HepG2 (cell line): ENCODE measurements around the gene PHF13. TPM values are rescaled to one million over a fixed set of nuclear protein-coding genes. Genes with fewer than 3 reads are reported as not detected.

Experiments used
- AGO1 ChIP-seq: fragments of 200-400 bp; formaldehyde crosslinking; IDR thresholded peaks from 2 replicates; pipeline ENCODE4 v1.6.1; 2017; ENCODE audit warnings: mild to moderate bottlenecking, low read depth, low read length, moderate library complexity; ENCODE audit not compliant: poor library complexity, severe bottlenecking
- ARID3A ChIP-seq: IDR thresholded peaks from 2 replicates; pipeline ENCODE4 v1.6.1; 2012; ENCODE audit warnings: low read depth, low read length, improper control_type of control experiment
- CBFB ChIP-seq: sonication (generic); formaldehyde crosslinking; IDR thresholded peaks from 2 replicates; pipeline ENCODE4 v1.4.0; 2020; ENCODE audit warnings: missing genetic modification reagents
- GATAD2A ChIP-seq: IDR thresholded peaks from 2 replicates; pipeline ENCODE4 v1.6.1; 2016
- GZF1 ChIP-seq: sonication (generic); formaldehyde crosslinking; IDR thresholded peaks from 2 replicates; pipeline ENCODE4 v1.5.1; 2020; ENCODE audit warnings: mild to moderate bottlenecking, missing genetic modification reagents
- HES4 ChIP-seq: sonication (generic); formaldehyde crosslinking; IDR thresholded peaks from 2 replicates; pipeline ENCODE4 v1.9.0; 2021; ENCODE audit warnings: mild to moderate bottlenecking, missing genetic modification reagents, borderline replicate concordance
- HNRNPH1 ChIP-seq: fragments of 200-400 bp; formaldehyde crosslinking; optimal IDR thresholded peaks from 2 replicates; pipeline ENCODE3; 2017; ENCODE audit warnings: mild to moderate bottlenecking, low read depth, low read length
- JUNB ChIP-seq: sonication (generic); formaldehyde crosslinking; IDR thresholded peaks from 2 replicates; pipeline ENCODE4 v1.8.0; 2022; ENCODE audit warnings: missing genetic modification reagents, mild to moderate bottlenecking, borderline replicate concordance
- KMT2A ChIP-seq: sonication (generic); formaldehyde crosslinking; IDR thresholded peaks from 2 replicates; pipeline ENCODE4 v1.4.0; 2020; ENCODE audit warnings: missing genetic modification reagents
- NBN ChIP-seq: fragments of 450-650 bp; conservative IDR thresholded peaks from 2 replicates; pipeline ENCODE4 v1.6.1; 2017
- PBX2 ChIP-seq: IDR thresholded peaks from 2 replicates; pipeline ENCODE4 v1.6.1; 2016; ENCODE audit warnings: control low read depth
- RCOR2 ChIP-seq: IDR thresholded peaks from 2 replicates; pipeline ENCODE4 v1.6.1; 2016; ENCODE audit warnings: missing biosample characterization, missing genetic modification reagents
- SMAD1 ChIP-seq: sonication (generic); formaldehyde crosslinking; IDR thresholded peaks from 2 replicates; pipeline ENCODE4 v1.4.0; 2020; ENCODE audit warnings: missing genetic modification reagents, low read depth, mild to moderate bottlenecking, borderline replicate concordance
- SP4 ChIP-seq: sonication (generic); formaldehyde crosslinking; IDR thresholded peaks from 2 replicates; pipeline ENCODE4 v1.8.1; 2023; ENCODE audit warnings: mild to moderate bottlenecking, missing genetic modification reagents
- TBX3 ChIP-seq: fragments of 450-650 bp; IDR thresholded peaks from 2 replicates; pipeline ENCODE4 v1.6.1; 2017; ENCODE audit warnings: antibody characterized with exemption, mild to moderate bottlenecking, inconsistent platforms, borderline replicate concordance
- TEAD2 ChIP-seq: sonication (generic); formaldehyde crosslinking; IDR thresholded peaks from 2 replicates; pipeline ENCODE4 v1.9.0; 2021; ENCODE audit warnings: missing genetic modification reagents
- THRA ChIP-seq: sonication (generic); formaldehyde crosslinking; IDR thresholded peaks from 2 replicates; pipeline ENCODE4 v1.4.0; 2020; ENCODE audit warnings: missing genetic modification reagents, borderline replicate concordance
- ZFP1 ChIP-seq: IDR thresholded peaks from 2 replicates; pipeline ENCODE4 v1.6.1; 2016
- ZKSCAN1 ChIP-seq: fragments of 150-350 bp; IDR thresholded peaks from 2 replicates; pipeline ENCODE4 v1.6.1; 2014; ENCODE audit warnings: low read length
- ZKSCAN5 ChIP-seq: sonication (generic); formaldehyde crosslinking; IDR thresholded peaks from 2 replicates; pipeline ENCODE4 v1.5.1; 2020; ENCODE audit warnings: mild to moderate bottlenecking, missing genetic modification reagents
- ZNF101 ChIP-seq: sonication (generic); formaldehyde crosslinking; IDR thresholded peaks from 2 replicates; pipeline ENCODE4 v1.4.0; 2020; ENCODE audit warnings: mild to moderate bottlenecking, low read depth, missing genetic modification reagents, borderline replicate concordance
- ZNF280D ChIP-seq: sonication (generic); formaldehyde crosslinking; IDR thresholded peaks from 2 replicates; pipeline ENCODE4 v1.5.1; 2020; ENCODE audit warnings: mild to moderate bottlenecking, missing genetic modification reagents
- ZNF33A ChIP-seq: sonication (generic); formaldehyde crosslinking; IDR thresholded peaks from 2 replicates; pipeline ENCODE4 v1.5.1; 2020; ENCODE audit warnings: missing genetic modification reagents, mild to moderate bottlenecking, moderate library complexity, borderline replicate concordance
- ZNF547 ChIP-seq: sonication (generic); formaldehyde crosslinking; IDR thresholded peaks from 2 replicates; pipeline ENCODE4 v1.5.1; 2020; ENCODE audit warnings: mild to moderate bottlenecking, missing genetic modification reagents
- polyA plus RNA-seq, 8 experiments: library from polyadenylated mRNA; depleted of rRNA in 3 of 8; stranded (reverse) in 7 of 8; unstranded in 1 of 8; fragments of >200 nt; fragmentation: Illumina TruSeq in 4 of 8; extraction: Trizol in 4 of 8; gene quantifications; 2 replicates each; pipeline versions ENCODE4 v1.2.1 to v1.2.3, GENCODE V29; 2011 to 2016; ENCODE audit warnings: low read depth in 4 of 8, missing spikeins in 1 of 8, mixed read lengths in 1 of 8; ENCODE audit not compliant: insufficient read depth in 1 of 8
- total RNA-seq, 5 experiments: library from RNA; depleted of rRNA; stranded (reverse); fragments of >200 nt; fragmentation: Illumina TruSeq; extraction: Trizol; gene quantifications; 2 replicates each; pipeline ENCODE4 v1.2.3, GENCODE V29; 2016; ENCODE audit warnings: low read depth in 1 of 5

Gene PHF13
- total and polyA plus RNA-seq, 2 of the 13 experiments (the other 11 are each of a cell fraction or from before 2014, with no cell fraction given) = 4.7 to 7.4 TPM

- TF ChIP-seq KMT2A (no peak), ZNF280D (no peak), TBX3 (no peak), SP4 (CRISPR knock-in tag) (0 out of 2 replicates have a peak, but pooled peaks have one; percentile 17), ZNF33A (CRISPR knock-in tag) (no peak), GZF1 (no peak), ZNF547 (CRISPR knock-in tag) (no peak; the same call in 1 of the 2 replicates), ZKSCAN5 (CRISPR knock-in tag) (no peak), SMAD1 (CRISPR knock-in tag) (no peak), ZFP1 (CRISPR knock-in tag) (no peak), ZKSCAN1 (no peak), RCOR2 (CRISPR knock-in tag) (no peak), JUNB (CRISPR knock-in tag) (no peak), HNRNPH1 (no peak), ZNF101 (CRISPR knock-in tag) (no peak), THRA (0 out of 2 replicates have a peak, but pooled peaks have one; percentile 15), CBFB (no peak), AGO1 (peak; percentile 29), ARID3A (no peak), PBX2 (CRISPR knock-in tag) (no peak; the same call in 1 of the 2 replicates), TEAD2 (CRISPR knock-in tag) (no peak), GATAD2A (no peak), NBN (no peak), HES4 (CRISPR knock-in tag) (0 out of 2 replicates have a peak, but pooled peaks have one; percentile 47)
Observed at GRCh38 chr1:6624710-6625583, 11.4 kb downstream of the PHF13 start, which contains the start of gene THAP3 (continued).
